GM12892 (cell line): ENCODE measurements around the gene ST3GAL3.

Source experiments
- POLR2A ChIP-seq: IDR thresholded peaks from 2 replicates; pipeline ENCODE4 v1.6.1; 2011; ENCODE audit warnings: low read depth, low read length, control low read depth
- POLR2AphosphoS5 ChIP-seq: IDR thresholded peaks from 2 replicates; pipeline ENCODE4 v1.6.1; 2011; ENCODE audit warnings: low read depth, low read length, control low read depth
- TAF1 ChIP-seq: IDR thresholded peaks from 2 replicates; pipeline ENCODE4 v1.6.1; 2011; ENCODE audit warnings: low read depth, mild to moderate bottlenecking, control low read depth, low read length, borderline replicate concordance

DNA sequence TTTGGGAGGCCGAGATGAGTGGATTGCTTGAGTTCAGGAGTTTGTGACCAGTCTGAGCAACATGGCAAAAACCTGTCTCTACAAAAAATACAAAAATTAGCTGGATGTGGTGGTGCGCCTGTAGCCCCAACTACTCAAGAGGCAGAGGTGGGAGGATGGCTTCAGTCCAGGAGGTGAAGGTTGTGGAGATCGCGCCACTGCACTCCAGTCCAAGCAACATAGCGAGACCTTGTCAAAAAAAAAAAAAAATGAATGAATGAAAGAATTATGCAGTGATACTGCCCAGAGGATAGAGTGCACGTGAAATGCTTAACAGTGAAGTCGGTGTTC lies 262.0 kb downstream of the ST3GAL3 start:
- TF ChIP-seq POLR2A (no peak), TAF1 (no peak), POLR2AphosphoS5 (no peak)
